SK-N-SH (cell line): ENCODE measurements around the gene ESCO1. TPM values are rescaled to one million over a fixed set of nuclear protein-coding genes. Genes with fewer than 3 reads are reported as not detected.
A peak's percentile ranks its signal among the peaks of the same experiment; 100 is the strongest.

Experiments used
- CTCF ChIA-PET: fragments of 300-600, 350-600 bp; formaldehyde crosslinking; extraction: SDS; loops from one replicate; lab custom pipeline; 2021; lab: Yijun Ruan, JAX
- POLR2A ChIA-PET: fragments of 350-600 bp; sonication (Branson Sonifier 250); formaldehyde crosslinking; extraction: SDS; loops from one replicate; lab custom pipeline; 2020; ENCODE audit warnings: antibody characterized with exemption, inconsistent platforms; lab: Yijun Ruan, JAX
- DNase-seq: peaks from one replicate; pipeline ENCODE4 v3.0.0; 2012
- H2AFZ ChIP-seq: fragments of 200-600 bp; sonication (generic); 2 replicates; pipeline ENCODE4 v1.8.1; 2016; ENCODE audit warnings: antibody characterized with exemption, mild to moderate bottlenecking, low read depth
- H3F3A ChIP-seq: fragments of 200-600 bp; sonication (generic); replicated peaks from 2 replicates; pipeline ENCODE3; 2016; ENCODE audit warnings: antibody characterized with exemption, mild to moderate bottlenecking; ENCODE audit not compliant: insufficient read depth
- H3K27ac ChIP-seq, 2 experiments: fragments of 200-500 bp in 1 of 2; fragments of 200-600 bp in 1 of 2; sonication (Bioruptor generic) in 1 of 2; sonication (generic), shearing (Covaris generic) in 1 of 2; 2 replicates each; pipeline versions ENCODE4 v1.5.1 to v1.6.1; 2014 to 2016; ENCODE audit warnings: low read depth in 2 of 2, inconsistent platforms in 1 of 2, low read length in 1 of 2, mild to moderate bottlenecking in 1 of 2, mixed read lengths in 1 of 2
- H3K27me3 ChIP-seq: fragments of 200-600 bp; sonication (generic), shearing (Covaris generic); 2 replicates; pipeline ENCODE4 v1.6.1; 2016; ENCODE audit warnings: mixed run types; ENCODE audit not compliant: insufficient read depth
- H3K36me3 ChIP-seq, 2 experiments: fragments of 200-500 bp in 1 of 2; fragments of 200-600 bp in 1 of 2; sonication (Bioruptor generic) in 1 of 2; sonication (generic) in 1 of 2; replicated peaks in 1 of 2; 2 replicates each; pipeline versions ENCODE3 to v1.5.1; 2014 to 2016; ENCODE audit warnings: low read length in 1 of 2, mild to moderate bottlenecking in 1 of 2; ENCODE audit not compliant: insufficient read depth in 2 of 2, control insufficient read depth in 1 of 2
- H3K4me1 ChIP-seq, 2 experiments: fragments of 200-500 bp in 1 of 2; fragments of 200-600 bp in 1 of 2; sonication (Bioruptor generic) in 1 of 2; sonication (generic), shearing (Covaris generic) in 1 of 2; 2 replicates each; pipeline versions ENCODE4 v1.5.1 to v1.6.1; 2014 to 2016; ENCODE audit warnings: low read depth in 1 of 2, low read length in 1 of 2, mixed run types in 1 of 2; ENCODE audit not compliant: insufficient read depth in 2 of 2, control insufficient read depth in 1 of 2
- H3K4me2 ChIP-seq: fragments of 200-600 bp; sonication (generic), shearing (Covaris generic); 2 replicates; pipeline ENCODE4 v1.6.1; 2017; ENCODE audit warnings: mixed run types
- H3K4me3 ChIP-seq, 2 experiments: fragments of 200-500 bp in 1 of 2; fragments of 200-600 bp in 1 of 2; sonication (Bioruptor generic) in 1 of 2; sonication (generic), shearing (Covaris generic) in 1 of 2; 2 replicates each; pipeline versions ENCODE4 v1.5.1 to v1.8.1; 2014 to 2016; ENCODE audit warnings: low read depth in 2 of 2, inconsistent platforms in 1 of 2, low read length in 1 of 2, mild to moderate bottlenecking in 1 of 2, mixed read lengths in 1 of 2, moderate library complexity in 1 of 2
- H3K79me2 ChIP-seq: fragments of 200-600 bp; sonication (generic); 2 replicates; pipeline ENCODE4 v1.8.1; 2017; ENCODE audit warnings: mild to moderate bottlenecking; ENCODE audit not compliant: insufficient read depth
- H3K9ac ChIP-seq: fragments of 200-600 bp; sonication (generic); 2 replicates; pipeline ENCODE4 v1.6.1; 2017; ENCODE audit warnings: mixed run types
- H3K9me2 ChIP-seq: fragments of 200-600 bp; sonication (generic); 2 replicates; pipeline ENCODE4 v1.6.1; 2017; ENCODE audit warnings: mixed run types
- H3K9me3 ChIP-seq: fragments of 200-600 bp; sonication (generic); 2 replicates; pipeline ENCODE4 v1.6.1; 2017; ENCODE audit warnings: mixed run types, mild to moderate bottlenecking, moderate library complexity
- H4K20me1 ChIP-seq: fragments of 200-600 bp; sonication (generic); 2 replicates; pipeline ENCODE4 v1.6.1; 2017; ENCODE audit warnings: mild to moderate bottlenecking, mixed run types; ENCODE audit not compliant: insufficient read depth
- CHD2 ChIP-seq: fragments of 150-350 bp; IDR thresholded peaks from 2 replicates; pipeline ENCODE4 v1.6.1; 2018; ENCODE audit warnings: low read length; ENCODE audit not compliant: partially characterized antibody
- EP300 ChIP-seq, 2 experiments: IDR thresholded peaks; 2 replicates each; pipeline versions ENCODE4 v1.4.0 to v1.6.1; 2012; ENCODE audit warnings: borderline replicate concordance in 1 of 2, low read depth in 1 of 2, low read length in 1 of 2
- EZH2phosphoT487 ChIP-seq: fragments of 200-600 bp; sonication (generic); IDR thresholded peaks from 2 replicates; pipeline ENCODE4 v1.6.1; 2017; ENCODE audit warnings: low read depth, mixed run types, mild to moderate bottlenecking, antibody characterized with exemption, moderate library complexity, borderline replicate concordance
- FOSL2 ChIP-seq: IDR thresholded peaks from 2 replicates; pipeline ENCODE4 v1.4.0; 2012; ENCODE audit warnings: low read depth, mild to moderate bottlenecking, moderate library complexity, borderline replicate concordance
- FOXJ3 ChIP-seq: sonication (generic); formaldehyde crosslinking; IDR thresholded peaks from 2 replicates; pipeline ENCODE4 v1.5.1; 2020; ENCODE audit warnings: mild to moderate bottlenecking, missing genetic modification reagents
- FOXM1 ChIP-seq: IDR thresholded peaks from 2 replicates; pipeline ENCODE4 v1.4.0; 2012; ENCODE audit warnings: low read depth, mild to moderate bottlenecking
- GATA2 ChIP-seq: sonication (generic); formaldehyde crosslinking; IDR thresholded peaks from 2 replicates; pipeline ENCODE4 v1.5.0; 2020; ENCODE audit warnings: mild to moderate bottlenecking, missing genetic modification reagents
- JUND ChIP-seq: IDR thresholded peaks from 2 replicates; pipeline ENCODE4 v1.4.0; 2012
- MEF2A ChIP-seq: IDR thresholded peaks from 2 replicates; pipeline ENCODE4 v1.4.0; 2012; ENCODE audit warnings: low read depth, borderline replicate concordance
- POLR2AphosphoS5 ChIP-seq: IDR thresholded peaks from 2 replicates; pipeline ENCODE4 v1.6.1; 2012; ENCODE audit warnings: low read depth, low read length
- RCOR1 ChIP-seq: fragments of 150-350 bp; IDR thresholded peaks from 2 replicates; pipeline ENCODE4 v1.6.1; 2017; ENCODE audit warnings: antibody characterized with exemption, low read length
- RFX5 ChIP-seq: IDR thresholded peaks from 2 replicates; pipeline ENCODE4 v1.6.1; 2012; ENCODE audit warnings: mild to moderate bottlenecking, improper control_type of control experiment, low read length
- RXRA ChIP-seq: IDR thresholded peaks from 2 replicates; pipeline ENCODE4 v1.4.0; 2012; ENCODE audit warnings: low read depth, mild to moderate bottlenecking, borderline replicate concordance
- SIN3A ChIP-seq: IDR thresholded peaks from 2 replicates; pipeline ENCODE4 v1.6.1; 2012; ENCODE audit warnings: low read depth, mild to moderate bottlenecking, low read length, moderate library complexity, borderline replicate concordance
- SMC3 ChIP-seq: IDR thresholded peaks from 2 replicates; pipeline ENCODE4 v1.6.1; 2012; ENCODE audit warnings: low read depth, low read length, improper control_type of control experiment
- TEAD4 ChIP-seq: IDR thresholded peaks from 2 replicates; pipeline ENCODE4 v1.4.0; 2012; ENCODE audit warnings: mild to moderate bottlenecking, borderline replicate concordance; ENCODE audit not compliant: insufficient read depth
- YY1 ChIP-seq: IDR thresholded peaks from 2 replicates; pipeline ENCODE4 v1.4.0; 2012; ENCODE audit warnings: low read depth, mild to moderate bottlenecking
- WGBS: methylation state at CpG from one replicate; pipeline ENCODE4 v1.1.6; 2017; ENCODE audit warnings: low lambda C conversion rate; 5-methylcytosine and 5-hydroxymethylcytosine counted together
- polyA plus RNA-seq, 3 experiments: library from polyadenylated mRNA; depleted of rRNA; stranded (reverse); fragments of >200 nt; gene quantifications; 2 replicates each; pipeline ENCODE4 v1.2.3, GENCODE V29; 2012
- TF ChIP-seq, protein P1 (sequence below): fragments of 150-350 bp; IDR thresholded peaks from 2 replicates; pipeline ENCODE4 v1.6.1; 2017; ENCODE audit warnings: antibody characterized with exemption, low read length, low read depth, borderline replicate concordance
- TF ChIP-seq, protein P2 (sequence below): IDR thresholded peaks from 2 replicates; pipeline ENCODE4 v1.4.0; 2012; ENCODE audit warnings: low read depth, borderline replicate concordance
- TF ChIP-seq, protein P3 (sequence below): fragments of 200-600 bp; sonication (generic); IDR thresholded peaks from 2 replicates; pipeline ENCODE4 v1.6.1; 2017; ENCODE audit warnings: antibody characterized with exemption, mild to moderate bottlenecking, moderate library complexity
- TF ChIP-seq, protein P4 (sequence below): IDR thresholded peaks from 2 replicates; pipeline ENCODE4 v1.4.0; 2012; ENCODE audit warnings: low read depth
- TF ChIP-seq, protein P5 (sequence below): fragments of 150-350 bp; IDR thresholded peaks from 2 replicates; pipeline ENCODE4 v1.6.1; 2016; ENCODE audit warnings: mild to moderate bottlenecking, low read depth, low read length
- TF ChIP-seq, protein P6 (sequence below): IDR thresholded peaks from 2 replicates; pipeline ENCODE4; 2012

ESCO1 gene
- polyA plus RNA-seq, 1 of the 3 experiments (the other 2 are of a cell fraction) = 2.2 TPM

DNA sequence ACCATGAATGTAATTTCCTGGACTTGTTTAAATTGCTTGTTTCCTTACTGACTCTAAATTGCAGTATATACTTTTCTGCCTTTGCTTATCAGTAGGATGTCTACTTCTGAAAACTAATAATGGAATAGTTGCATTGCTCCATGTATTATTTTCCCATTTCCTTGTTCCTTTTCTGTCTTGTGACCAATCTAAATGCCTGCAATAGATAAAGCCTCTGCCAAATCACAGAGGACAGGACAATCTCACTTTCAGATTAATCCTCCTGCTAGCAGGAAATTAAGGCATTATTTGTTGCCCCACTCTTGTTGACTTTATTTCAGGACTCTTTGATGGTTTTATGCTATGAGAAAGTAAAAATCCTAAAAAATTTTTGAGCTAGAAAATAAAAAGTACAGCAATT, 4.7 kb upstream of the ESCO1 start (continued):
- TF ChIP-seq, protein P1, sequence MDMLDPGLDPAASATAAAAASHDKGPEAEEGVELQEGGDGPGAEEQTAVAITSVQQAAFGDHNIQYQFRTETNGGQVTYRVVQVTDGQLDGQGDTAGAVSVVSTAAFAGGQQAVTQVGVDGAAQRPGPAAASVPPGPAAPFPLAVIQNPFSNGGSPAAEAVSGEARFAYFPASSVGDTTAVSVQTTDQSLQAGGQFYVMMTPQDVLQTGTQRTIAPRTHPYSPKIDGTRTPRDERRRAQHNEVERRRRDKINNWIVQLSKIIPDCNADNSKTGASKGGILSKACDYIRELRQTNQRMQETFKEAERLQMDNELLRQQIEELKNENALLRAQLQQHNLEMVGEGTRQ = no peak
- no peak for TF ChIP-seq SMC3
- TF ChIP-seq, protein P2, sequence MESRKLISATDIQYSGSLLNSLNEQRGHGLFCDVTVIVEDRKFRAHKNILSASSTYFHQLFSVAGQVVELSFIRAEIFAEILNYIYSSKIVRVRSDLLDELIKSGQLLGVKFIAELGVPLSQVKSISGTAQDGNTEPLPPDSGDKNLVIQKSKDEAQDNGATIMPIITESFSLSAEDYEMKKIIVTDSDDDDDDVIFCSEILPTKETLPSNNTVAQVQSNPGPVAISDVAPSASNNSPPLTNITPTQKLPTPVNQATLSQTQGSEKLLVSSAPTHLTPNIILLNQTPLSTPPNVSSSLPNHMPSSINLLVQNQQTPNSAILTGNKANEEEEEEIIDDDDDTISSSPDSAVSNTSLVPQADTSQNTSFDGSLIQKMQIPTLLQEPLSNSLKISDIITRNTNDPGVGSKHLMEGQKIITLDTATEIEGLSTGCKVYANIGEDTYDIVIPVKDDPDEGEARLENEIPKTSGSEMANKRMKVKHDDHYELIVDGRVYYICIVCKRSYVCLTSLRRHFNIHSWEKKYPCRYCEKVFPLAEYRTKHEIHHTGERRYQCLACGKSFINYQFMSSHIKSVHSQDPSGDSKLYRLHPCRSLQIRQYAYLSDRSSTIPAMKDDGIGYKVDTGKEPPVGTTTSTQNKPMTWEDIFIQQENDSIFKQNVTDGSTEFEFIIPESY = no peak
- TF ChIP-seq CHD2 = no peak
- no peak for TF ChIP-seq RFX5
- no peak for TF ChIP-seq MEF2A
- no peak for TF ChIP-seq RXRA
- TF ChIP-seq, protein P3, sequence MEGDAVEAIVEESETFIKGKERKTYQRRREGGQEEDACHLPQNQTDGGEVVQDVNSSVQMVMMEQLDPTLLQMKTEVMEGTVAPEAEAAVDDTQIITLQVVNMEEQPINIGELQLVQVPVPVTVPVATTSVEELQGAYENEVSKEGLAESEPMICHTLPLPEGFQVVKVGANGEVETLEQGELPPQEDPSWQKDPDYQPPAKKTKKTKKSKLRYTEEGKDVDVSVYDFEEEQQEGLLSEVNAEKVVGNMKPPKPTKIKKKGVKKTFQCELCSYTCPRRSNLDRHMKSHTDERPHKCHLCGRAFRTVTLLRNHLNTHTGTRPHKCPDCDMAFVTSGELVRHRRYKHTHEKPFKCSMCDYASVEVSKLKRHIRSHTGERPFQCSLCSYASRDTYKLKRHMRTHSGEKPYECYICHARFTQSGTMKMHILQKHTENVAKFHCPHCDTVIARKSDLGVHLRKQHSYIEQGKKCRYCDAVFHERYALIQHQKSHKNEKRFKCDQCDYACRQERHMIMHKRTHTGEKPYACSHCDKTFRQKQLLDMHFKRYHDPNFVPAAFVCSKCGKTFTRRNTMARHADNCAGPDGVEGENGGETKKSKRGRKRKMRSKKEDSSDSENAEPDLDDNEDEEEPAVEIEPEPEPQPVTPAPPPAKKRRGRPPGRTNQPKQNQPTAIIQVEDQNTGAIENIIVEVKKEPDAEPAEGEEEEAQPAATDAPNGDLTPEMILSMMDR = no peak
- no peak for TF ChIP-seq FOXJ3 (CRISPR knock-in tag)
- TF ChIP-seq, protein P4, sequence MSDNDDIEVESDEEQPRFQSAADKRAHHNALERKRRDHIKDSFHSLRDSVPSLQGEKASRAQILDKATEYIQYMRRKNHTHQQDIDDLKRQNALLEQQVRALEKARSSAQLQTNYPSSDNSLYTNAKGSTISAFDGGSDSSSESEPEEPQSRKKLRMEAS = no peak
- no peak for TF ChIP-seq POLR2AphosphoS5
- TF ChIP-seq, all 33 proteins: peak for 0

DNA sequence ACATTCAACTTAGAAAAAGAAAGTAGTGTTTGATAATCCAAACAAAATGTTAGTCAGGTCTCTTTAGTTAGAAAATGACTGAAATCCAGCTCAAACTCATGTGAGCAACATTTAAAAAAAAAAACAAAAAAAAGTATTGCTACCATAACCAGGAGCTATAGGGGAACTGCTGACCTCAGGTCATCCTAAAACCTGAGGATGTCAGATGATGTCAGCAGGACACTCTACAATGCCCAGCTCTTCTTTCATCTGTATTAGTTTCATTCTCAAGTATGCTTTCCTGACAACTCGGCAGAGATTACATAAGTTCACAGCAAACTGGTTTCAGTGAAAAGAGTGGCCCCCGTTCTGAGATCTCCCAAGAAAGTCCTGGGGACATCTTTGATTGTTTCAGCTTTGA, 4.2 kb upstream of the ESCO1 start:
- H3K9me3 ChIP-seq = no peaks in the 10 kb centered on the region
- H3K36me3 ChIP-seq = no peaks in the 10 kb centered on the region
- 80% methylated on average over 2 of the region's 2 CpGs for WGBS
- H2AFZ ChIP-seq = peak overlapping the region; percentile 82; the same call in 1 of the 2 replicates
- no peak overlapping the region for H3K4me3 ChIP-seq
- no peak overlapping the region for H3K27ac ChIP-seq
- DNase-seq = no peak
- H3K27me3 ChIP-seq = no peaks in the 10 kb centered on the region
- no peaks in the 10 kb centered on the region for H4K20me1 ChIP-seq
- peaks cover 3% of the 10 kb centered on the region for H3K79me2 ChIP-seq
- H3K9ac ChIP-seq = no peak overlapping the region
- CTCF ChIA-PET = no interaction called here
- POLR2A ChIA-PET = no interaction called here
- H3F3A ChIP-seq = peaks cover 12% of the 10 kb centered on the region
- H3K4me2 ChIP-seq = peak overlapping the region; percentile 37; the same call in 1 of the 2 replicates
- no peaks in the 10 kb centered on the region for H3K9me2 ChIP-seq
- H3K4me1 ChIP-seq = no peaks in the 10 kb centered on the region
- TF ChIP-seq FOSL2 (no peak), EZH2phosphoT487 (no peak), GATA2 (CRISPR knock-in tag) (no peak), FOXM1 (no peak), EP300 (IDR thresholded peaks at IDR 0.05; ENCODE audit: borderline replicate concordance in 1 of 2, low read depth in 1 of 2, low read length in 1 of 2) (no peak), SIN3A (no peak), TEAD4 (no peak), RFX5 (no peak), YY1 (no peak), RCOR1 (no peak), JUND (no peak)
- TF ChIP-seq, protein P5, sequence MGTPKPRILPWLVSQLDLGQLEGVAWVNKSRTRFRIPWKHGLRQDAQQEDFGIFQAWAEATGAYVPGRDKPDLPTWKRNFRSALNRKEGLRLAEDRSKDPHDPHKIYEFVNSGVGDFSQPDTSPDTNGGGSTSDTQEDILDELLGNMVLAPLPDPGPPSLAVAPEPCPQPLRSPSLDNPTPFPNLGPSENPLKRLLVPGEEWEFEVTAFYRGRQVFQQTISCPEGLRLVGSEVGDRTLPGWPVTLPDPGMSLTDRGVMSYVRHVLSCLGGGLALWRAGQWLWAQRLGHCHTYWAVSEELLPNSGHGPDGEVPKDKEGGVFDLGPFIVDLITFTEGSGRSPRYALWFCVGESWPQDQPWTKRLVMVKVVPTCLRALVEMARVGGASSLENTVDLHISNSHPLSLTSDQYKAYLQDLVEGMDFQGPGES = no peak
- TF ChIP-seq, protein P6, sequence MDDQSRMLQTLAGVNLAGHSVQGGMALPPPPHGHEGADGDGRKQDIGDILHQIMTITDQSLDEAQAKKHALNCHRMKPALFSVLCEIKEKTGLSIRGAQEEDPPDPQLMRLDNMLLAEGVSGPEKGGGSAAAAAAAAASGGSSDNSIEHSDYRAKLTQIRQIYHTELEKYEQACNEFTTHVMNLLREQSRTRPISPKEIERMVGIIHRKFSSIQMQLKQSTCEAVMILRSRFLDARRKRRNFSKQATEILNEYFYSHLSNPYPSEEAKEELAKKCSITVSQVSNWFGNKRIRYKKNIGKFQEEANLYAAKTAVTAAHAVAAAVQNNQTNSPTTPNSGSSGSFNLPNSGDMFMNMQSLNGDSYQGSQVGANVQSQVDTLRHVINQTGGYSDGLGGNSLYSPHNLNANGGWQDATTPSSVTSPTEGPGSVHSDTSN = no peak
- TF ChIP-seq, protein P1 = no peak
